Mesenchymal stem cell (in vitro differentiated cells and primary cell): Measurements from ENCODE around the gene ECI1.

Source experiments
- DNase-seq: peaks from one replicate; pipeline ENCODE4 v3.0.0-alpha.2; 2013
- H2AFZ ChIP-seq: one replicate; pipeline ENCODE4 v1.6.1; 2013; ENCODE audit warnings: low read depth, mild to moderate bottlenecking, control low read depth, inconsistent platforms, low read length, moderate library complexity
- H2AK5ac ChIP-seq: 2 replicates; pipeline ENCODE4 v1.6.1; 2013; ENCODE audit warnings: low read length, moderate library complexity, mild to moderate bottlenecking, inconsistent platforms; ENCODE audit not compliant: severe bottlenecking
- H2BK120ac ChIP-seq: one replicate; pipeline ENCODE4 v1.6.1; 2013; ENCODE audit warnings: low read depth, mild to moderate bottlenecking, inconsistent platforms, low read length, moderate library complexity
- H2BK12ac ChIP-seq, 2 experiments: one replicate each; pipeline ENCODE4 v1.6.1; 2013; ENCODE audit warnings: inconsistent platforms in 2 of 2, low read length in 2 of 2, mild to moderate bottlenecking in 2 of 2, moderate library complexity in 2 of 2, control low read depth in 1 of 2
- H2BK15ac ChIP-seq: one replicate; pipeline ENCODE4 v1.6.1; 2013; ENCODE audit warnings: mild to moderate bottlenecking, low read depth, inconsistent platforms; ENCODE audit not compliant: poor library complexity, severe bottlenecking
- H2BK5ac ChIP-seq: 2 replicates; pipeline ENCODE4 v1.6.1; 2013; ENCODE audit warnings: low read depth, mild to moderate bottlenecking, low read length, control low read depth, inconsistent platforms; ENCODE audit not compliant: poor library complexity, severe bottlenecking
- H3K14ac ChIP-seq, 2 experiments: one replicate each; pipeline ENCODE4 v1.6.1; 2013; ENCODE audit warnings: inconsistent platforms in 2 of 2, low read length in 2 of 2, control low read depth in 1 of 2, mild to moderate bottlenecking in 1 of 2, moderate library complexity in 1 of 2
- H3K18ac ChIP-seq, 2 experiments: one replicate each; pipeline ENCODE4 v1.6.1; 2013; ENCODE audit warnings: inconsistent platforms in 2 of 2, low read length in 2 of 2, control low read depth in 1 of 2, low read depth in 1 of 2, mild to moderate bottlenecking in 1 of 2
- H3K23ac ChIP-seq, 2 experiments: one replicate each; pipeline ENCODE4 v1.6.1; 2013; ENCODE audit warnings: inconsistent platforms in 2 of 2, low read length in 2 of 2, mild to moderate bottlenecking in 2 of 2, moderate library complexity in 2 of 2, control low read depth in 1 of 2
- H3K27ac ChIP-seq: 2 replicates; pipeline ENCODE4 v1.5.1; 2013; ENCODE audit warnings: mild to moderate bottlenecking, moderate library complexity, low read length, control low read depth, inconsistent platforms; ENCODE audit not compliant: poor library complexity, severe bottlenecking
- H3K27me3 ChIP-seq, 2 experiments: 2 replicates each; pipeline versions ENCODE4 v1.6.1 to v1.7.0; 2013; ENCODE audit warnings: low read length in 2 of 2, mild to moderate bottlenecking in 2 of 2, moderate library complexity in 2 of 2, control low read depth in 1 of 2, inconsistent platforms in 1 of 2; ENCODE audit not compliant: control insufficient read depth in 1 of 2, insufficient read depth in 1 of 2
- H3K36me3 ChIP-seq, 2 experiments: 2 replicates each; pipeline versions ENCODE4 v1.6.1 to v1.7.0; 2013; ENCODE audit warnings: low read length in 2 of 2, control low read depth in 1 of 2, inconsistent platforms in 1 of 2, low read depth in 1 of 2, mild to moderate bottlenecking in 1 of 2; ENCODE audit not compliant: insufficient read depth in 2 of 2, control insufficient read depth in 1 of 2
- H3K4ac ChIP-seq, 2 experiments: one replicate each; pipeline ENCODE4 v1.6.1; 2013; ENCODE audit warnings: inconsistent platforms in 2 of 2, low read length in 2 of 2, mild to moderate bottlenecking in 2 of 2, moderate library complexity in 2 of 2, control low read depth in 1 of 2, low read depth in 1 of 2
- H3K4me1 ChIP-seq: 2 replicates; pipeline ENCODE4 v1.6.1; 2013; ENCODE audit warnings: low read depth, low read length, control low read depth; ENCODE audit not compliant: control insufficient read depth, insufficient read depth
- H3K4me2 ChIP-seq: 2 replicates; pipeline ENCODE4 v1.6.1; 2013; ENCODE audit warnings: low read length, mild to moderate bottlenecking, inconsistent platforms; ENCODE audit not compliant: poor library complexity, severe bottlenecking
- H3K4me3 ChIP-seq, 2 experiments: 2 replicates each; pipeline versions ENCODE4 v1.5.1 to v1.7.0; 2013; ENCODE audit warnings: low read length in 2 of 2, mild to moderate bottlenecking in 2 of 2, control low read depth in 1 of 2, low read depth in 1 of 2; ENCODE audit not compliant: insufficient read depth in 1 of 2
- H3K79me1 ChIP-seq: replicated peaks from 2 replicates; pipeline ENCODE4 v1.6.1; 2013; ENCODE audit warnings: mild to moderate bottlenecking, control low read depth, low read length, inconsistent platforms; ENCODE audit not compliant: poor library complexity, severe bottlenecking
- H3K9ac ChIP-seq: 2 replicates; pipeline ENCODE4 v1.7.0; 2013; ENCODE audit warnings: mild to moderate bottlenecking, low read length, moderate library complexity
- H3K9me3 ChIP-seq: 2 replicates; pipeline ENCODE4 v1.7.0; 2013; ENCODE audit warnings: mild to moderate bottlenecking, low read length; ENCODE audit not compliant: control insufficient read depth
- H4K8ac ChIP-seq: one replicate; pipeline ENCODE4 v1.6.1; 2013; ENCODE audit warnings: inconsistent platforms, mild to moderate bottlenecking, low read length, moderate library complexity
- H4K91ac ChIP-seq: one replicate; pipeline ENCODE4 v1.6.1; 2013; ENCODE audit warnings: mild to moderate bottlenecking, low read length, inconsistent platforms
- WGBS: methylation state at CpG from one replicate; pipeline ENCODE4 v1.1.7; 2013; ENCODE audit warnings: mixed read lengths; 5-methylcytosine and 5-hydroxymethylcytosine counted together

The ECI1 gene

DNA sequence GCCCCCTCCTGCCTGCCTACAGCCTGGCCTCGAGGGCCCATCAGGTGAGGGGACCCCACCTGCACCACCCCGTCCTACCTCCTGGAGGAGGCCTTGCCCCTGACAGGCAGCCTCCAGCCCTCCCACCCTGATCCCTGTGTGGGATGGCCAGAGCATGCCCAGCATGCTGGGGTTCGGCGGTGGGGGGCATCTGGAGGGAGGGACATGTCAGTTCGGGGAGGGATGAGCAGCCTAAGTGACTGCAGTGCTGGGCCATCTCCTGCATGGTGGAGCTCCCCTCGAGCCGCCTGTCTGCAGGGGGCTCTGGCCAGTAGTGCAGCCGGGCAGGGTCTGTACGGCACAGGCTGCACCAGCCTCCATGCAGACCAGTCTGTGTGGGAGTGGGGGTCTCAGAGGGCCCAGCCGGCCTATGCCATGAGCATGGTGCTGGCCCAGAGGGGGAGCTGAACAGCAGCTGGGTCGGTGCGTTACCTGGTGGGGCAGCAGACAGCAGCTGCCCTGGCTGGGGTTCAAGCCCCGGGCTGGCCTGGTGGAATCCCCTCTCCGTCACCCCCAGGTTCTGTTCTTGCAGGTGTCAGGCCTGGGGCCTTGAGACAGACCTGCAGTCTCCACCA is 20.6 kb upstream of the ECI1 start:
- Histone ChIP-seq H3K4me2 (no peak overlapping the region), H3K18ac (no peak overlapping the region), H3K27ac (no peak overlapping the region), H2BK15ac (no peak overlapping the region), H2AFZ (no peak overlapping the region), H3K23ac (no peak overlapping the region), H3K36me3 (peaks cover 0 to 27% of the 10 kb centered on the region in 2 experiments), H2BK12ac (no peak overlapping the region), H2BK5ac (no peak overlapping the region), H3K9ac (no peak overlapping the region), H3K4ac (no peak overlapping the region), H3K79me1 (peaks cover 33% of the 10 kb centered on the region), H3K14ac (no peak overlapping the region), H2BK120ac (no peak overlapping the region), H2AK5ac (no peak overlapping the region), H3K9me3 (no peaks in the 10 kb centered on the region), H3K27me3 (peaks cover 11 to 15% of the 10 kb centered on the region in 2 experiments), H4K91ac (no peak overlapping the region), H3K4me1 (peaks cover 20% of the 10 kb centered on the region), H4K8ac (no peak overlapping the region), H3K4me3 (peak overlapping the region in 1 of 2 experiments; percentile 16)
- DNase-seq: no peak
- WGBS: 97% methylated on average over 14 of the region's 14 CpGs

DNA sequence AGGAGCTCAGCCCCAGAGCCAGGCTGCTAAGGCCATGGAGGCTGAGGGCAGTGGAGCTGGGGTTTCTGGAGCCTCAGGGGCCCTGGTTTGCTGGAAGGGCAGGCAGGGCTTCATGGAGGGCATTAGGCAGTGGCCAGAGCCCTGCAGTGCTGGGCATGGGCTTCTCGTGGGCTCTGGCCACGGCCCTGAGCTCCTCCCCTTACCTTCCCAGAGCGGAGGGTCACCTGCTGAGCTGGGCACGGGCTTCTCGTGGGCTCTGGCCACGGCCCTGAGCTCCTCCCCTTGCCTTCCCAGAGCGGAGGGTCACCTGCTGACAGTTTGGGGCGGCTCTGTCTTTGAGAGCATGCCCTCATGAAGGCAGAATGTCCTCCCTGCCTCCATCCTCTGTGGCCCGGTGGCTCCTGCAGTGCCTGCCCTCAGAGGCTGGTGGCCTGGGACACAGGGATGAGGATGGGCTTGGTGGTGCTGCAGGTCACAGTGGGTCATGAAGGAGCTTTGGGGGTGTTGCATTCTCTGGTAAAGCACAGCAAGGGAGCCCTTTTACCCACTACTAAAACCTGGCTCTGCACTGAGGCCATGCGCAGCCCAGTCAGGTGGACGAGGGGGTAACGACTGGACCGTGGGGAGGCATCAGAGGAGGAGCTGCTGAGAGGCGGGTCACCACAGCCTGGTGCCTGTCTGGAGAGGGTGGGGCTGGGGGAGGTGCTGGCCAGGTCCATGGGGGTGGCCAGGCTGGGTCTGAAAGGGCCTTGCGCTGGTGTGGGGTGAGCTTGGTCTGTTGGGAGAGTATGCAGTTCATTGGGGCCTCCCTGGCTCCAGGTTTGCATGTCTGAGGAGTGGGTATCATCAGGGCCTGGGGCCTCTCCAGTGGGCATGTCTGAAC is 19.4 kb upstream of the ECI1 start:
- Histone ChIP-seq H3K4me3 (no peak overlapping the region), H3K18ac (no peak overlapping the region), H3K4me1 (peaks cover 22% of the 10 kb centered on the region), H3K4ac (no peak overlapping the region), H3K9me3 (no peaks in the 10 kb centered on the region), H3K27ac (no peak overlapping the region), H3K79me1 (peaks cover 33% of the 10 kb centered on the region), H3K27me3 (peaks cover under 1 to 3% of the 10 kb centered on the region in 2 experiments), H4K91ac (no peak overlapping the region), H2BK12ac (no peak overlapping the region), H2AK5ac (no peak overlapping the region), H2BK5ac (no peak overlapping the region), H3K23ac (no peak overlapping the region), H3K4me2 (no peak overlapping the region), H3K36me3 (peaks cover 0 to 27% of the 10 kb centered on the region in 2 experiments), H2BK120ac (no peak overlapping the region), H2AFZ (no peak overlapping the region), H4K8ac (no peak overlapping the region), H3K9ac (peak overlapping the region; percentile 91), H2BK15ac (no peak overlapping the region), H3K14ac (no peak overlapping the region)
- DNase-seq: no peak
- 94% methylated on average over 14 of the region's 15 CpGs for WGBS

DNA sequence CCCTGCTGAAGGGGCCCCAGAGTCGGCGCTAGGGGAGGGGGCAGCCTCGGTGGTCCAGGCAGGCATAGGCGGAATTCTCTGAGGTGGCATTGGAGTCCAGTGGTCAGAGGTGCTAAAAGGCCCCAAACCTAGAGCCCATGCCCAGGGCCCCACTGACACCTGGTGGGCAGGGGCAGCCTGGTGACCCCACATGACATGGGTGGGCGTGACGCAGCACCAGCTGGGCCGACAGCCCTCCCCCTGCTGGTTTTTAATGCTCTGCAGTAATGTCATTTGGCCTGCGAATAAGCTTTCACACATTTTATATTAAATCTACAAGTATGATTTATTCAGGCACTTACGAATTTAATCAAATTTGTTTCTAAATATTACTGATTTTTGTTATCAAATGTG is 18.7 kb upstream of the ECI1 start:
- peak overlapping the region in 1 of 2 experiments; percentile 0 for H3K23ac ChIP-seq
- no peak for DNase-seq
- H3K4me2 ChIP-seq: no peak overlapping the region
- H3K9ac ChIP-seq: peak overlapping the region; percentile 91
- H2BK120ac ChIP-seq: no peak overlapping the region
- H3K36me3 ChIP-seq: peaks cover 0 to 27% of the 10 kb centered on the region in 2 experiments
- H2AFZ ChIP-seq: no peak overlapping the region
- H4K91ac ChIP-seq: no peak overlapping the region
- H3K4me1 ChIP-seq: peaks cover 22% of the 10 kb centered on the region
- H3K18ac ChIP-seq: no peak overlapping the region
- no peaks in the 10 kb centered on the region for H3K27me3 ChIP-seq
- no peak overlapping the region for H3K4ac ChIP-seq
- H3K14ac ChIP-seq: no peak overlapping the region
- H2BK15ac ChIP-seq: no peak overlapping the region
- H4K8ac ChIP-seq: no peak overlapping the region
- H2AK5ac ChIP-seq: no peak overlapping the region
- H3K4me3 ChIP-seq: peak overlapping the region in 1 of 2 experiments; percentile 90
- H3K9me3 ChIP-seq: no peaks in the 10 kb centered on the region
- no peak overlapping the region for H2BK12ac ChIP-seq
- WGBS: 100% methylated on average over 7 of the region's 9 CpGs
- no peak overlapping the region for H2BK5ac ChIP-seq
- H3K79me1 ChIP-seq: peaks cover 33% of the 10 kb centered on the region
- H3K27ac ChIP-seq: no peak overlapping the region
